Iris pigment epithelial cell (primary cell): Measurements from ENCODE around the gene FAF1.

Experiments used
- DNase-seq: peaks from one replicate; pipeline ENCODE4 v3.0.0-alpha.2; 2011; ENCODE audit warnings: low read depth

Gene FAF1

GRCh38 chr1:50633465-50633864, 326.6 kb downstream of the FAF1 start:
- DNase-seq = no peak

GRCh38 chr1:50631161-50631560, 328.9 kb downstream of the FAF1 start:
- no peak for DNase-seq

- no peak for DNase-seq
Measured at GRCh38 chr1:50622259-50622658, 337.8 kb downstream of the FAF1 start.

- peak; percentile 54 for DNase-seq
Measured at GRCh38 chr1:50620680-50621329, 339.3 kb downstream of the FAF1 start.

- no peak for DNase-seq
Measured at GRCh38 chr1:50615036-50615750, 344.9 kb downstream of the FAF1 start.

GRCh38 chr1:50611675-50612074, 348.4 kb downstream of the FAF1 start:
- DNase-seq = no peak

- no peak for DNase-seq
Measured at GRCh38 chr1:50610563-50610962, 349.5 kb downstream of the FAF1 start.

GRCh38 chr1:50609508-50609907, 350.6 kb downstream of the FAF1 start:
- DNase-seq = no peak

- peak; percentile 66 for DNase-seq
Measured at GRCh38 chr1:50605186-50605875, 354.7 kb downstream of the FAF1 start.

GRCh38 chr1:50604580-50604979, 355.5 kb downstream of the FAF1 start:
- no peak for DNase-seq

- peak; percentile 70 for DNase-seq
Measured at GRCh38 chr1:50603274-50604271, 356.5 kb downstream of the FAF1 start.

- DNase-seq = no peak
Measured at GRCh38 chr1:50599546-50599945, 360.5 kb downstream of the FAF1 start.

GRCh38 chr1:50595874-50596273, 364.2 kb downstream of the FAF1 start:
- DNase-seq = no peak

- no peak for DNase-seq
Measured at GRCh38 chr1:50593515-50593914, 366.6 kb downstream of the FAF1 start.

- DNase-seq = peak; percentile 37
Measured at GRCh38 chr1:50591598-50591997, 368.5 kb downstream of the FAF1 start.

GRCh38 chr1:50582346-50582745, 377.7 kb downstream of the FAF1 start:
- DNase-seq = no peak

GRCh38 chr1:50570066-50570468, 390.0 kb downstream of the FAF1 start:
- DNase-seq = peak; percentile 64

GRCh38 chr1:50568782-50569181, 391.3 kb downstream of the FAF1 start:
- DNase-seq = no peak

- no peak for DNase-seq
Measured at GRCh38 chr1:50566405-50566804, 393.7 kb downstream of the FAF1 start.

GRCh38 chr1:50564417-50564816, 395.6 kb downstream of the FAF1 start:
- no peak for DNase-seq

- no peak for DNase-seq
Measured at GRCh38 chr1:50562106-50562505, 398.0 kb downstream of the FAF1 start.

- no peak for DNase-seq
Measured at GRCh38 chr1:50559421-50559820, 400.6 kb downstream of the FAF1 start.
